A673 (cell line): Measurements from ENCODE around the gene FADS6.

Experiments
- CTCF ChIP-seq: fragments of 300-800, 200-600 bp; sonication (generic); conservative IDR thresholded peaks from 2 replicates; pipeline ENCODE4 v1.5.1; 2017; ENCODE audit warnings: low read depth, mild to moderate bottlenecking, antibody characterized with exemption, low read length, moderate library complexity, mixed read lengths
- EZH2 ChIP-seq: fragments of 200-600 bp; sonication (generic); IDR thresholded peaks from 2 replicates; pipeline ENCODE4 v1.6.1; 2017; ENCODE audit warnings: borderline replicate concordance, low read depth, mild to moderate bottlenecking, mixed read lengths, antibody characterized with exemption, low read length; ENCODE audit not compliant: poor library complexity, severe bottlenecking

GRCh38 chr17:74921026-74921681 is 27.7 kb upstream of the FADS6 start:
- TF ChIP-seq CTCF (no peak), EZH2 (no peak)
